A673 (cell line): ENCODE results near the gene DNAH9. TPM values are rescaled to one million over a fixed set of nuclear protein-coding genes. Genes with fewer than 3 reads are reported as not detected.

ENCODE experiments used
- BruUV-seq: library from RNA; stranded (reverse); fragments of 400-500 nt; replicated peaks from 2 replicates; lab custom pipeline; 2021; lab: Mats Ljungman, UMichigan
- CTCF ChIA-PET: fragments of 300-600 bp; sonication (Branson Sonifier 250); formaldehyde crosslinking; loops from one replicate; lab custom pipeline; 2022; ENCODE audit warnings: antibody characterized with exemption; lab: Charles Lee
- POLR2A ChIA-PET: fragments of 300-600 bp; sonication (Branson Sonifier 250); formaldehyde crosslinking; loops from one replicate; lab custom pipeline; 2022; ENCODE audit warnings: antibody characterized with exemption; ENCODE audit not compliant: low non-redundant PET; lab: Charles Lee
- DNase-seq: peaks from one replicate; pipeline ENCODE4 v3.0.0-alpha.2; 2015; ENCODE audit warnings: low spot score
- H3K27ac ChIP-seq: fragments of 200-600 bp; sonication (generic); 2 replicates; pipeline ENCODE4 v1.5.1; 2016; ENCODE audit warnings: mixed run types, low read depth, mild to moderate bottlenecking, mixed read lengths, antibody characterized with exemption, low read length; ENCODE audit not compliant: poor library complexity, severe bottlenecking
- H3K27me3 ChIP-seq: fragments of 200-600 bp; sonication (generic); replicated peaks from 2 replicates; pipeline ENCODE4 v1.6.1; 2017; ENCODE audit warnings: mixed run types, low read depth, mild to moderate bottlenecking, mixed read lengths, antibody characterized with exemption, low read length; ENCODE audit not compliant: insufficient read depth, poor library complexity
- H3K36me3 ChIP-seq: fragments of 200-600 bp; sonication (generic); 2 replicates; pipeline ENCODE4 v1.6.1; 2016; ENCODE audit warnings: mixed run types, mild to moderate bottlenecking, mixed read lengths, antibody characterized with exemption, low read length; ENCODE audit not compliant: insufficient read depth, poor library complexity, severe bottlenecking
- H3K4me1 ChIP-seq: fragments of 200-600 bp; sonication (generic); 2 replicates; pipeline ENCODE4 v1.6.1; 2017; ENCODE audit warnings: mixed run types, mild to moderate bottlenecking, mixed read lengths, antibody characterized with exemption, low read length; ENCODE audit not compliant: insufficient read depth, poor library complexity, severe bottlenecking
- H3K4me3 ChIP-seq: fragments of 200-600 bp; sonication (generic); 2 replicates; pipeline ENCODE4 v1.5.1; 2016; ENCODE audit warnings: low read depth, mixed run types, mild to moderate bottlenecking, mixed read lengths, low read length; ENCODE audit not compliant: poor library complexity, severe bottlenecking
- H3K9me3 ChIP-seq: fragments of 200-600 bp; sonication (generic); 2 replicates; pipeline ENCODE4 v1.6.1; 2016; ENCODE audit warnings: mixed run types, low read depth, mild to moderate bottlenecking, mixed read lengths, antibody characterized with exemption, low read length; ENCODE audit not compliant: poor library complexity, severe bottlenecking
- EZH2 ChIP-seq: fragments of 200-600 bp; sonication (generic); IDR thresholded peaks from 2 replicates; pipeline ENCODE4 v1.6.1; 2017; ENCODE audit warnings: borderline replicate concordance, low read depth, mild to moderate bottlenecking, mixed read lengths, antibody characterized with exemption, low read length; ENCODE audit not compliant: poor library complexity, severe bottlenecking
- intact Hi-C: fragments of 100-400 bp; cut with micrococcal nuclease; formaldehyde crosslinking; loops from one replicate; pipeline ENCODE4 v1.10.0; 2022; ENCODE audit not compliant: unreplicated experiment
- total RNA-seq: library from RNA; stranded (reverse); gene quantifications from 2 replicates; pipeline ENCODE4 v1.2.3, GENCODE V29; 2021
- TF ChIP-seq, protein P1 (sequence below): fragments of 300-800, 200-600 bp; sonication (generic); conservative IDR thresholded peaks from 2 replicates; pipeline ENCODE4 v1.5.1; 2017; ENCODE audit warnings: low read depth, mild to moderate bottlenecking, antibody characterized with exemption, low read length, moderate library complexity, mixed read lengths

DNAH9 gene
- total RNA-seq, 1 experiment from 2014 or later: 6.6 TPM

DNA sequence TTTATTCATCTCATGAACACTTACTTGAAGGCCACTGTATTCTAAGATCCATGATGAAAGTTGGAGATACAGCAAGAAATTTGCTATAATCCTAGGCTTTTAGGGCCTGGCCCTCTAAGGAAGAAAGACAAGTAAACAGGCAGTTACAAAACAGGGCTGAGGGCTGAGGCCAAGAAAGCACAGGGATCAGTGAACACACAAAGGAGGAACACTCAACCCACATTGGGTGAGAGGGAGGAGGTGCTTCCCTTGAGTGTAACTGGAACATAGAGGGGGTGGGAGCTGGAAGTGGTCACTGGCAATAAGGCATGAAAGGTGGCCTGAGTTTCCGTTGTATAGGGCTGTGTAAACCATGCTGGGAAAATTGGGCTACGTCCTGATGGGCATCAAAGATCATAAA, 286.8 kb downstream of the DNAH9 start:
- Histone ChIP-seq H3K4me3 (no peak overlapping the region), H3K27ac (no peak overlapping the region), H3K36me3 (no peaks in the 10 kb centered on the region), H3K27me3 (no peaks in the 10 kb centered on the region), H3K9me3 (no peaks in the 10 kb centered on the region), H3K4me1 (no peaks in the 10 kb centered on the region)
- intact Hi-C loops: no loop called here
- no TSS peak for BruUV-seq
- CTCF ChIA-PET: no interaction called here
- DNase-seq: no peak
- TF ChIP-seq EZH2: no peak
- TF ChIP-seq, protein P1, sequence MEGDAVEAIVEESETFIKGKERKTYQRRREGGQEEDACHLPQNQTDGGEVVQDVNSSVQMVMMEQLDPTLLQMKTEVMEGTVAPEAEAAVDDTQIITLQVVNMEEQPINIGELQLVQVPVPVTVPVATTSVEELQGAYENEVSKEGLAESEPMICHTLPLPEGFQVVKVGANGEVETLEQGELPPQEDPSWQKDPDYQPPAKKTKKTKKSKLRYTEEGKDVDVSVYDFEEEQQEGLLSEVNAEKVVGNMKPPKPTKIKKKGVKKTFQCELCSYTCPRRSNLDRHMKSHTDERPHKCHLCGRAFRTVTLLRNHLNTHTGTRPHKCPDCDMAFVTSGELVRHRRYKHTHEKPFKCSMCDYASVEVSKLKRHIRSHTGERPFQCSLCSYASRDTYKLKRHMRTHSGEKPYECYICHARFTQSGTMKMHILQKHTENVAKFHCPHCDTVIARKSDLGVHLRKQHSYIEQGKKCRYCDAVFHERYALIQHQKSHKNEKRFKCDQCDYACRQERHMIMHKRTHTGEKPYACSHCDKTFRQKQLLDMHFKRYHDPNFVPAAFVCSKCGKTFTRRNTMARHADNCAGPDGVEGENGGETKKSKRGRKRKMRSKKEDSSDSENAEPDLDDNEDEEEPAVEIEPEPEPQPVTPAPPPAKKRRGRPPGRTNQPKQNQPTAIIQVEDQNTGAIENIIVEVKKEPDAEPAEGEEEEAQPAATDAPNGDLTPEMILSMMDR: no peak
- POLR2A ChIA-PET: no interaction called here

DNA sequence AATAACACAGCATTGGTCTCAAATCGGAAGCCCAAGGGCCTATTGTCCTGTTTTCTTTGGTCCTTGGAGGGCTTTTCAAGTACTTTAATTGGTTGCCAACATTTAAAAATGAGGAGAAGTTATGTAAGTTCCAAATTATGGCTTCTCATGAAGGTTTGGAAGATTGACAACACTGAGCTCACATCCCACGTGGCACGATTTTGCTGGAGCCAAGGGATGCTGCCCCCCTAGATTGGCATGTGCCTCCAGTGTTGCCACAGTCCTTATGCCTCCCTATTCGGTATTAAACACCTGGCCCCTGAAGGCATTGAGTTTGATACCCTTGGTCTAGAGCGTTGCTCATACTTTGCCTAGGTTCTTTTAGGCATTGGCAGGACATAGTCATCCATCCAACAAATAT, 291.0 kb downstream of the DNAH9 start:
- intact Hi-C loops: no loop called here
- BruUV-seq: no TSS peak
- no peaks in the 10 kb centered on the region for H3K4me1 ChIP-seq
- ChIA-PET POLR2A (no interaction called here), CTCF (no interaction called here)
- H3K27ac ChIP-seq: no peak overlapping the region
- no peak overlapping the region for H3K4me3 ChIP-seq
- TF ChIP-seq, protein P1: no peak
- no peak for TF ChIP-seq EZH2
- H3K27me3 ChIP-seq: no peaks in the 10 kb centered on the region
- no peak for DNase-seq
- no peaks in the 10 kb centered on the region for H3K9me3 ChIP-seq
- no peaks in the 10 kb centered on the region for H3K36me3 ChIP-seq

DNA sequence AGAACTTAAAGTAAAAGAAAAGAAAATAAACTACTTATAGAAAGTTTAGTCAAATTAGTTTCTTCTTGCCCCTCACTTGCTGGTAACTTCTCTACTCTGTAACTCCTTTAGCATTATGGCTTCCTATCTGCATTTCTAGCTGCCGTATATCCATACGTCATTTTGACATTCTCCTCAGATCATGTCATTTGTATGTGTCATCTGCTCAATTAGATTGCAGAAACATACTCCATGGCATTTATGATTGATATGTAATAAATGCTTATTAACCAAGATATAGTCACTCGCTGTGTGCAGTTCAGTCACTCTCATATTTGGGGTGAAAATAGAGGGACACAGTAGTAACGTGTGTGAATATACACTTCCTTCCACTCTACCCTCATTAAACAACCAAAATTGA, 295.6 kb downstream of the DNAH9 start:
- intact Hi-C loops: no loop called here
- no peak for DNase-seq
- no peak overlapping the region for H3K4me3 ChIP-seq
- no peaks in the 10 kb centered on the region for H3K36me3 ChIP-seq
- H3K27ac ChIP-seq: no peak overlapping the region
- ChIA-PET POLR2A (no interaction called here), CTCF (no interaction called here)
- H3K27me3 ChIP-seq: no peaks in the 10 kb centered on the region
- TF ChIP-seq EZH2: no peak
- TF ChIP-seq, protein P1: no peak
- no TSS peak for BruUV-seq
- H3K9me3 ChIP-seq: no peaks in the 10 kb centered on the region
- no peaks in the 10 kb centered on the region for H3K4me1 ChIP-seq
